CD4-positive, alpha-beta T cell (primary cell): ENCODE results near the gene SPACA4. TPM values are rescaled to one million over a fixed set of nuclear protein-coding genes. Genes with fewer than 3 reads are reported as not detected.

ENCODE experiments used
- ATAC-seq: fragments of 200-7000 bp; cut with Tn5 transposase; one replicate; pipeline ENCODE4 v1.10.0; 2022; ENCODE audit warnings: mild to moderate bottlenecking; ENCODE audit not compliant: poor library complexity
- CTCF ChIA-PET: fragments of 350-600 bp; sonication (Branson Sonifier 250); formaldehyde crosslinking; loops from one replicate; lab custom pipeline; 2021; ENCODE audit warnings: antibody characterized with exemption, inconsistent platforms; lab: Charles Lee
- POLR2A ChIA-PET: fragments of 350-600 bp; sonication (Branson Sonifier 250); formaldehyde crosslinking; loops from one replicate; lab custom pipeline; 2021; ENCODE audit warnings: antibody characterized with exemption, inconsistent platforms; lab: Charles Lee
- DNase-seq, 14 experiments: peaks; one replicate each; pipeline ENCODE4 v3.0.0-alpha.2; 2013 to 2020; ENCODE audit warnings: mixed read lengths in 2 of 14
- H3K27ac ChIP-seq, 2 donors: one replicate each; pipeline versions ENCODE4 v1.5.1 to v1.7.0; 2013; ENCODE audit warnings: low read length in 2 of 2, low read depth in 1 of 2, mild to moderate bottlenecking in 1 of 2
- H3K27me3 ChIP-seq, 2 experiments: 1 replicate in 1 of 2; 2 replicates in 1 of 2; pipeline versions ENCODE4 v1.6.1 to v1.7.0; 2013; ENCODE audit warnings: low read length in 2 of 2, control low read depth in 1 of 2, mild to moderate bottlenecking in 1 of 2, moderate library complexity in 1 of 2; ENCODE audit not compliant: insufficient read depth in 2 of 2, control insufficient read depth in 1 of 2
- H3K36me3 ChIP-seq: one replicate; pipeline ENCODE4 v1.6.1; 2013; ENCODE audit warnings: low read length, control low read depth; ENCODE audit not compliant: insufficient read depth
- H3K4me1 ChIP-seq: one replicate; pipeline ENCODE4 v1.6.1; 2013; ENCODE audit warnings: low read length, control low read depth; ENCODE audit not compliant: insufficient read depth
- H3K4me3 ChIP-seq: one replicate; pipeline ENCODE4 v1.5.1; 2013; ENCODE audit warnings: mild to moderate bottlenecking, low read length, moderate library complexity
- H3K9me3 ChIP-seq, 2 experiments: 1 replicate in 1 of 2; 2 replicates in 1 of 2; pipeline versions ENCODE4 v1.6.1 to v1.7.0; 2013; ENCODE audit warnings: low read length in 2 of 2, mild to moderate bottlenecking in 2 of 2, control low read depth in 1 of 2, moderate library complexity in 1 of 2; ENCODE audit not compliant: control insufficient read depth in 1 of 2, insufficient read depth in 1 of 2
- H3K27ac Mint-ChIP-seq: one replicate; pipeline ENCODE4 v1.8.0; 2020; ENCODE audit warnings: mixed read lengths
- H3K27me3 Mint-ChIP-seq: one replicate; pipeline ENCODE4 v1.8.0; 2021; ENCODE audit warnings: mixed read lengths
- H3K36me3 Mint-ChIP-seq: one replicate; pipeline ENCODE4 v1.8.0; 2021; ENCODE audit warnings: low read depth, mixed read lengths
- H3K4me1 Mint-ChIP-seq: one replicate; pipeline ENCODE4 v1.8.0; 2021; ENCODE audit warnings: low read depth, mixed read lengths
- H3K4me3 Mint-ChIP-seq: one replicate; pipeline ENCODE4 v1.8.0; 2020; ENCODE audit warnings: mild to moderate bottlenecking, mixed read lengths
- H3K9me3 Mint-ChIP-seq: one replicate; pipeline ENCODE4 v1.8.0; 2020; ENCODE audit warnings: mixed read lengths
- CTCF ChIP-seq: fragments of 200-600 bp; IDR thresholded peaks from one replicate; pipeline ENCODE4 v1.8.0; 2022; ENCODE audit warnings: antibody characterized with exemption, mild to moderate bottlenecking
- intact Hi-C, 2 experiments: fragments of 100-400 bp; cut with DNase I in 1 of 2; cut with micrococcal nuclease in 1 of 2; formaldehyde crosslinking; loops; one replicate each; pipeline versions ENCODE4 v1.15.1 to v1.9.0; 2023 to 2025; cut with DNase I, micrococcal nuclease
- total RNA-seq, 174 experiments: library from RNA in 2 of 174; stranded (reverse) in 2 of 174; gene quantifications; one replicate each; pipeline ENCODE4 v1.2.3 and lab custom pipeline; 2021 to 2026

SPACA4 gene
- total RNA-seq, 2 experiments from 2014 or later, result not detected

GRCh38 chr19:48624791-48625723 lies 18.5 kb downstream of the SPACA4 start:
- peaks cover 31% of the 10 kb centered on the region for H3K4me1 Mint-ChIP-seq
- H3K27me3 Mint-ChIP-seq, result no peaks in the 10 kb centered on the region
- H3K4me3 ChIP-seq, result no peak overlapping the region
- intact Hi-C loops, result loop anchor here in 1 of 2 experiments (1.0 to 10.0 kb wide), 2 partner anchors 9 to 370 kb away; partner anchors contain the start of genes GYS1 and RUVBL2
- H3K9me3 Mint-ChIP-seq, result no peaks in the 10 kb centered on the region
- no peaks in the 10 kb centered on the region for H3K9me3 ChIP-seq
- DNase-seq (peak in 2 of 14 experiments; percentile 15 to 48), ATAC-seq (no peak)
- peak overlapping the region; percentile 77 for H3K27ac Mint-ChIP-seq
- peaks cover 16% of the 10 kb centered on the region for H3K36me3 ChIP-seq
- ChIA-PET POLR2A (interaction anchor here (3.1 to 3.6 kb wide), 2 partner anchors 9 to 12 kb away, joined by 34 to 38 read pairs; partner anchors contain the start of gene DBP), CTCF (no interaction called here)
- peak overlapping the region; percentile 86 for H3K4me3 Mint-ChIP-seq
- peak overlapping the region; percentile 21 to 57 for H3K27ac ChIP-seq
- peaks cover 36% of the 10 kb centered on the region for H3K36me3 Mint-ChIP-seq
- H3K4me1 ChIP-seq, result peaks cover 36% of the 10 kb centered on the region
- no peaks in the 10 kb centered on the region for H3K27me3 ChIP-seq
- no peak for TF ChIP-seq CTCF

- Histone ChIP-seq H3K27me3 (no peaks in the 10 kb centered on the region), H3K9me3 (no peaks in the 10 kb centered on the region), H3K27ac (no peak overlapping the region), H3K36me3 (peaks cover 25% of the 10 kb centered on the region), H3K4me1 (peaks cover 40% of the 10 kb centered on the region), H3K4me3 (no peak overlapping the region)
- DNase-seq (peak in 2 of 14 experiments; percentile 14 to 43), ATAC-seq (no peak)
- peak overlapping the region; percentile 32 for H3K27ac Mint-ChIP-seq
- intact Hi-C loops, result loop anchor here in 1 of 2 experiments (10.0 kb wide), 1 partner anchor 369 kb away; the partner anchor contains the start of genes GYS1 and RUVBL2
- peaks cover 29% of the 10 kb centered on the region for H3K4me1 Mint-ChIP-seq
- ChIA-PET POLR2A (no interaction called here), CTCF (no interaction called here)
- H3K36me3 Mint-ChIP-seq, result peaks cover 44% of the 10 kb centered on the region
- TF ChIP-seq CTCF, result no peak
- H3K4me3 Mint-ChIP-seq, result no peak overlapping the region
- no peaks in the 10 kb centered on the region for H3K27me3 Mint-ChIP-seq
- no peaks in the 10 kb centered on the region for H3K9me3 Mint-ChIP-seq
Observed at GRCh38 chr19:48625891-48626327, 19.4 kb downstream of the SPACA4 start.

GRCh38 chr19:48627201-48627864 lies 20.8 kb downstream of the SPACA4 start:
- Histone ChIP-seq H3K27ac (no peak overlapping the region), H3K36me3 (peaks cover 39% of the 10 kb centered on the region), H3K9me3 (no peaks in the 10 kb centered on the region), H3K27me3 (no peaks in the 10 kb centered on the region), H3K4me3 (no peak overlapping the region), H3K4me1 (peaks cover 43% of the 10 kb centered on the region)
- TF ChIP-seq CTCF, result no peak
- intact Hi-C loops, result loop anchor here in 1 of 2 experiments (10.0 kb wide), 1 partner anchor 367 kb away; the partner anchor contains the start of genes GYS1 and RUVBL2
- no peaks in the 10 kb centered on the region for H3K9me3 Mint-ChIP-seq
- CTCF ChIA-PET, result interaction anchor here (0.7 kb wide), 1 partner anchor 98 kb away, joined by 3 read pairs; no protein-coding TSS in a partner anchor
- no peak overlapping the region for H3K4me3 Mint-ChIP-seq
- no peak overlapping the region for H3K27ac Mint-ChIP-seq
- peaks cover 37% of the 10 kb centered on the region for H3K4me1 Mint-ChIP-seq
- peak in 4 of 14 experiments; percentile 18 to 51 (median 36) for DNase-seq
- POLR2A ChIA-PET, result interaction anchor here (1.1 to 5.0 kb wide), 3 partner anchors 9 to 18 kb away, joined by 4 to 33 read pairs (median 7); partner anchors contain the start of genes DBP, RPL18 and SPHK2
- ATAC-seq, result no peak
- peaks cover 49% of the 10 kb centered on the region for H3K36me3 Mint-ChIP-seq
- no peaks in the 10 kb centered on the region for H3K27me3 Mint-ChIP-seq
